K562 (cell line): ENCODE data around the gene TMEM154. TPM values are rescaled to one million over a fixed set of nuclear protein-coding genes. Genes with fewer than 3 reads are reported as not detected.

Experiments used
- ATAC-seq: fragments of 200-7000 bp; cut with Tn5 transposase; 3 replicates; pipeline ENCODE4 v1.9.1; 2020; ENCODE audit warnings: moderate library complexity
- BruUV-seq: library from RNA; stranded (reverse); fragments of 400-500 nt; replicated peaks from 2 replicates; lab custom pipeline; 2021; lab: Mats Ljungman, UMichigan
- CTCF ChIA-PET: fragments of 300-600 bp; formaldehyde crosslinking; extraction: SDS; loops from one replicate; lab custom pipeline; 2021; ENCODE audit warnings: low intra/inter-chr PET ratio; lab: Yijun Ruan, JAX
- POLR2A ChIA-PET: fragments of 300-600, 350-650 bp; sonication (Branson Sonifier 250); formaldehyde crosslinking; extraction: SDS; loops from one replicate; lab custom pipeline; 2021; ENCODE audit warnings: antibody characterized with exemption, inconsistent platforms; lab: Yijun Ruan, JAX
- DNase-seq, 4 experiments: peaks; one replicate each; pipeline versions ENCODE4 v3.0.0 to v3.0.0-alpha.2; 2011 to 2018; ENCODE audit warnings: low spot score in 3 of 4, mixed read lengths in 3 of 4; ENCODE audit errors: extremely low read depth in 1 of 4
- FAIRE-seq: peaks from 2 replicates; lab custom pipeline; 2011; peaks lifted over from hg19 to GRCh38; lab: Jason Lieb, UNC
- H2AFZ ChIP-seq: 2 replicates; pipeline ENCODE4 v1.6.0; 2011; ENCODE audit warnings: low read depth, low read length, control low read depth, inconsistent platforms
- H3K27ac ChIP-seq: fragments of 200-600 bp; 3 replicates; pipeline ENCODE4 v1.8.0; 2011; ENCODE audit warnings: low read depth, mild to moderate bottlenecking, control low read depth, inconsistent platforms, low read length, moderate library complexity, mixed read lengths; ENCODE audit errors: extremely low read depth
- H3K27me3 ChIP-seq, 2 experiments: fragments of 300-600 bp in 1 of 2; 2 replicates in 1 of 2; 3 replicates in 1 of 2; pipeline versions ENCODE4 v1.6.0 to v1.8.0; 2011; ENCODE audit warnings: inconsistent platforms in 2 of 2, low read length in 2 of 2, mild to moderate bottlenecking in 1 of 2, mixed read lengths in 1 of 2, moderate library complexity in 1 of 2; ENCODE audit not compliant: control insufficient read depth in 2 of 2, insufficient read depth in 2 of 2
- H3K36me3 ChIP-seq: fragments of 300-600 bp; 3 replicates; pipeline ENCODE4 v1.8.0; 2011; ENCODE audit warnings: mild to moderate bottlenecking, low read length, inconsistent platforms; ENCODE audit not compliant: control insufficient read depth, insufficient read depth
- H3K4me1 ChIP-seq, 2 experiments: fragments of 200-600 bp in 1 of 2; replicated peaks in 1 of 2; 2 replicates in 1 of 2; 3 replicates in 1 of 2; pipeline versions ENCODE4 v1.5.1 to v1.8.0; 2011; ENCODE audit warnings: inconsistent platforms in 2 of 2, low read length in 2 of 2, mild to moderate bottlenecking in 1 of 2, mixed read lengths in 1 of 2, moderate library complexity in 1 of 2; ENCODE audit not compliant: control insufficient read depth in 2 of 2, insufficient read depth in 2 of 2
- H3K4me2 ChIP-seq: 2 replicates; pipeline ENCODE4 v1.6.1; 2011; ENCODE audit warnings: low read length, control low read depth, inconsistent platforms, mixed read lengths; ENCODE audit not compliant: insufficient read depth
- H3K4me3 ChIP-seq: fragments of 200-600 bp; sonication (generic), shearing (Covaris generic); 2 replicates; pipeline ENCODE4 v1.5.1; 2016; ENCODE audit warnings: control low read depth, inconsistent platforms
- H3K79me2 ChIP-seq: fragments of 200-600 bp; 3 replicates; pipeline ENCODE4 v1.8.0; 2011; ENCODE audit warnings: low read length, inconsistent platforms; ENCODE audit not compliant: control insufficient read depth, insufficient read depth
- H3K9ac ChIP-seq, 2 experiments: 2 replicates each; pipeline versions ENCODE4 v1.6.0 to v1.6.1; 2011; ENCODE audit warnings: low read depth in 2 of 2, low read length in 2 of 2, control low read depth in 1 of 2, inconsistent platforms in 1 of 2, mild to moderate bottlenecking in 1 of 2, mixed read lengths in 1 of 2; ENCODE audit not compliant: insufficient read depth in 1 of 2
- H3K9me1 ChIP-seq: one replicate; pipeline ENCODE4 v1.6.0; 2011; ENCODE audit warnings: inconsistent platforms, mild to moderate bottlenecking, low read length, moderate library complexity; ENCODE audit not compliant: control insufficient read depth, insufficient read depth
- H3K9me3 ChIP-seq: replicated peaks from 2 replicates; pipeline ENCODE4 v1.5.1; 2011; ENCODE audit warnings: low read depth, low read length, inconsistent platforms; ENCODE audit not compliant: control insufficient read depth, insufficient read depth
- H4K20me1 ChIP-seq: replicated peaks from 2 replicates; pipeline ENCODE4 v1.6.1; 2011; ENCODE audit warnings: low read length, inconsistent platforms, mixed read lengths; ENCODE audit not compliant: control insufficient read depth, insufficient read depth
- ARNT ChIP-seq, 2 experiments: fragments of 450-650 bp; IDR thresholded peaks; 2 replicates each; pipeline ENCODE4 v1.6.1; 2016; ENCODE audit warnings: mild to moderate bottlenecking in 1 of 2
- CC2D1A ChIP-seq: fragments of 450-650 bp; IDR thresholded peaks from 2 replicates; pipeline ENCODE4 v1.6.1; 2017; ENCODE audit warnings: mild to moderate bottlenecking
- IFI16 ChIP-seq: fragments of 250-450 bp; sonication (Bioruptor Pico); IDR thresholded peaks from 2 replicates; pipeline ENCODE4 v2.1.2; 2022; ENCODE audit warnings: mild to moderate bottlenecking, inconsistent platforms
- RBM25 ChIP-seq: fragments of 200-400 bp; formaldehyde crosslinking; IDR thresholded peaks from 2 replicates; pipeline ENCODE4 v1.6.1; 2018; ENCODE audit warnings: low read length, low read depth, moderate library complexity; ENCODE audit not compliant: severe bottlenecking
- ZFP36 ChIP-seq: fragments of 150-350 bp; IDR thresholded peaks from 2 replicates; pipeline ENCODE4 v1.6.1; 2018; ENCODE audit warnings: low read length, low read depth; ENCODE audit not compliant: partially characterized antibody
- ZNF282 ChIP-seq: sonication (generic); formaldehyde crosslinking; IDR thresholded peaks from 2 replicates; pipeline ENCODE4 v1.8.1; 2023; ENCODE audit warnings: missing genetic modification reagents
- WGBS: fragments of 100-300 bp; shearing (Covaris generic); methylation state at CpG from one replicate; pipeline ENCODE4 v1.1.6; 2016; ENCODE audit warnings: low coverage, mixed read lengths; ENCODE audit not compliant: insufficient coverage; ENCODE audit errors: missing lambda C conversion rate; 5-methylcytosine and 5-hydroxymethylcytosine counted together
- in situ Hi-C: fragments of 300-500 bp; cut with MboI; formaldehyde crosslinking; loops from 4 replicates; pipeline ENCODE4 v1.15.0; 2018; ENCODE audit warnings: inconsistent platforms, mixed read lengths
- intact Hi-C: fragments of 100-400 bp; cut with micrococcal nuclease; formaldehyde crosslinking; loops from 2 replicates; pipeline ENCODE4 v1.14.2; 2022
- polyA plus RNA-seq, 8 experiments: library from polyadenylated mRNA; depleted of rRNA in 4 of 8; stranded (reverse) in 5 of 8; unstranded in 3 of 8; fragments of >200 nt; fragmentation: Nextera tagmentation in 2 of 8; fragmentation: Illumina TruSeq in 1 of 8; extraction: Ambion mirVana in 2 of 8; extraction: Trizol in 1 of 8; gene quantifications; 2 replicates each; pipeline versions ENCODE4 v1.2.1 to v1.2.3, GENCODE V29; 2011 to 2014; ENCODE audit warnings: inconsistent platforms in 1 of 8, missing spikeins in 1 of 8
- total RNA-seq, 7 experiments: library from RNA; depleted of rRNA in 6 of 7; stranded (reverse); fragments of >200 nt in 6 of 7; fragmentation: Illumina TruSeq in 2 of 7; extraction: Trizol in 2 of 7; gene quantifications; 2 replicates each; pipeline versions ENCODE4 v1.2.1 to v1.2.3, GENCODE V29; 2011 to 2021; ENCODE audit warnings: low replicate concordance in 1 of 7
- TF ChIP-seq, protein P1 (sequence below): fragments of 450-650 bp; IDR thresholded peaks from 2 replicates; pipeline ENCODE4 v1.6.1; 2016; ENCODE audit warnings: missing biosample characterization, missing genetic modification characterization
- TF ChIP-seq, protein P2 (sequence below): fragments of 250-450 bp; sonication (Bioruptor Pico); IDR thresholded peaks from 2 replicates; pipeline ENCODE4 v1.4.0; 2020; ENCODE audit warnings: mild to moderate bottlenecking, moderate library complexity
- TF ChIP-seq, protein P3 (sequence below): sonication (generic); formaldehyde crosslinking; IDR thresholded peaks from 2 replicates; pipeline ENCODE4 v1.8.0; 2022; ENCODE audit warnings: mild to moderate bottlenecking, missing genetic modification reagents

The TMEM154 gene
- total and polyA plus RNA-seq, 9 of the 15 experiments (the other 6 are each of a cell fraction or from before 2014, with no cell fraction given), result 0.13 to 1.8 (median 0.58) TPM

DNA sequence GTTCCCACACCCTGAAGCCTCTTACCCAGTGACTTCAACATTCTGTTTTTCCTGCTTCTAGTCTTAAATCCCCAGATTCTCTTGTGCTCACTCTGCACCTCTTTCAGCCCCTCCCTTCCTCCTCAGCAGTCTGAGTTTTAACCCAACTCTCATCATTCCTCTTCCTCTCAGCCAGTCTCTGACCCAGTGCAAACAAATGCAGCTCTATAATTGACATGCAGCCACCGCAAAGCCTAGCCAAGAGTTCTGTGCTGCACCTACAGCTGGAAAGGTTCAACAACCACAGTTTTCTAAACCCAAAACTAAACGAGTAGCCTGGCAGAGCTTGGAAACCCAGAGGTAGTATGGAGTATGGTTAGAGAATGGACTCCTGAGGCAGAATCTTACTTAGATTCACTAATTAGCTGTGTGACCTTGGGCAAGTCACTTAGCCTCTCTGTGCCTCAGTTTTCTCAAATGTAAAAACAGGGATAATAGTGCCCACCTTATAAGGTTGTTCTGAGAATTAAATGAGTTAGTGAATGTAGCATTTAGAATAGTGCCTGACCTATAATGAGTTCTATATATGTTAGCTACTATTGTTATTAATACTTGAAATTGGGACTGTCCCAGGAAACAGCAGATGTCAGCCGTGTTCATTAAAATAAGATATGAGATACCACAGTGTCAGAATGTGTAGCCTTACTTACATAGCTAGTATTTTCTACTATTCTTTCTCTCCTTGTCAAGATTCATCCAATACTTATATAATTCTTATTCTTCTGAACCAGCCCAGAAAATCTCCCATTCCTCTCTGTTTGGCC is 3.5 kb downstream of the TMEM154 start:
- H3K79me2 ChIP-seq, result no peaks in the 10 kb centered on the region
- ChIA-PET CTCF (no interaction called here), POLR2A (interaction anchor here (1.6 kb wide), 1 partner anchor 8 kb away, joined by 4 read pairs; no protein-coding TSS in a partner anchor)
- peaks cover 7 to 31% of the 10 kb centered on the region in 2 experiments for H3K27me3 ChIP-seq
- no peak for TF ChIP-seq ARNT (IDR thresholded peaks at IDR 0.05)
- peak; percentile 71 for TF ChIP-seq RBM25
- no peak for TF ChIP-seq CC2D1A
- peak; percentile 77 for TF ChIP-seq ZFP36
- no peak overlapping the region for H3K27ac ChIP-seq
- no peak overlapping the region for H3K4me3 ChIP-seq
- 6% methylated on average over 3 of the region's 3 CpGs for WGBS
- no peak overlapping the region for H3K9ac ChIP-seq
- intact Hi-C loops (no loop called here), in situ Hi-C loops (no loop called here)
- no peak; the same call in 2 of the 3 replicates for ATAC-seq
- no peaks in the 10 kb centered on the region for H4K20me1 ChIP-seq
- no peaks in the 10 kb centered on the region for H3K36me3 ChIP-seq
- H3K4me1 ChIP-seq, result peaks cover 0 to 4% of the 10 kb centered on the region in 2 experiments; a peak in 3 of 5 replicates
- no peak overlapping the region for H3K4me2 ChIP-seq
- H2AFZ ChIP-seq, result no peak overlapping the region
- no peaks in the 10 kb centered on the region for H3K9me3 ChIP-seq
- no TSS peak for BruUV-seq
- no peaks in the 10 kb centered on the region for H3K9me1 ChIP-seq
- no peak for DNase-seq
- FAIRE-seq, result no peak

DNA sequence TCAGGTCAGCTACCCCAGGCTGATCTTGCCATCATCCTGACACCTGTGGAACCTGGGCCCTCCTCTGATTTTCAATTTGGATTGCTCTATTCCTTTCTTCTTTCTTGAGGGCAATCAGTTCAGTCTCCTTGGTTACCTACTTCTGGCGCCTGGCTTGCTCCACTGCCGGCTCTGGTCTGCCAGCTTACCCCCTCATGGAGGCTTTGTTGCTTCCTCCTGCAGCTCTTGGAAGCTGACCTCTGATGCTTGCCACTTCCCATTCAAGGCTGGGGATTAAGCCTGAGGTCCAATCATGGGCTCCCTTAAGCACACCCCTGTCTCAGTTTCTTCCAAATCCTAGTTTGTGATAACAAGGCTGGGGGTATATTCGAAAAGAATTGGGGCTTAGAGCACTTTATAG is 5.4 kb downstream of the TMEM154 start:
- in situ Hi-C loops, result no loop called here
- 9% methylated on average over 3 of the region's 3 CpGs for WGBS
- CTCF ChIA-PET, result no interaction called here
- TF ChIP-seq, protein P1, sequence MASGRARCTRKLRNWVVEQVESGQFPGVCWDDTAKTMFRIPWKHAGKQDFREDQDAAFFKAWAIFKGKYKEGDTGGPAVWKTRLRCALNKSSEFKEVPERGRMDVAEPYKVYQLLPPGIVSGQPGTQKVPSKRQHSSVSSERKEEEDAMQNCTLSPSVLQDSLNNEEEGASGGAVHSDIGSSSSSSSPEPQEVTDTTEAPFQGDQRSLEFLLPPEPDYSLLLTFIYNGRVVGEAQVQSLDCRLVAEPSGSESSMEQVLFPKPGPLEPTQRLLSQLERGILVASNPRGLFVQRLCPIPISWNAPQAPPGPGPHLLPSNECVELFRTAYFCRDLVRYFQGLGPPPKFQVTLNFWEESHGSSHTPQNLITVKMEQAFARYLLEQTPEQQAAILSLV (tag), result no peak
- TF ChIP-seq, protein P2, sequence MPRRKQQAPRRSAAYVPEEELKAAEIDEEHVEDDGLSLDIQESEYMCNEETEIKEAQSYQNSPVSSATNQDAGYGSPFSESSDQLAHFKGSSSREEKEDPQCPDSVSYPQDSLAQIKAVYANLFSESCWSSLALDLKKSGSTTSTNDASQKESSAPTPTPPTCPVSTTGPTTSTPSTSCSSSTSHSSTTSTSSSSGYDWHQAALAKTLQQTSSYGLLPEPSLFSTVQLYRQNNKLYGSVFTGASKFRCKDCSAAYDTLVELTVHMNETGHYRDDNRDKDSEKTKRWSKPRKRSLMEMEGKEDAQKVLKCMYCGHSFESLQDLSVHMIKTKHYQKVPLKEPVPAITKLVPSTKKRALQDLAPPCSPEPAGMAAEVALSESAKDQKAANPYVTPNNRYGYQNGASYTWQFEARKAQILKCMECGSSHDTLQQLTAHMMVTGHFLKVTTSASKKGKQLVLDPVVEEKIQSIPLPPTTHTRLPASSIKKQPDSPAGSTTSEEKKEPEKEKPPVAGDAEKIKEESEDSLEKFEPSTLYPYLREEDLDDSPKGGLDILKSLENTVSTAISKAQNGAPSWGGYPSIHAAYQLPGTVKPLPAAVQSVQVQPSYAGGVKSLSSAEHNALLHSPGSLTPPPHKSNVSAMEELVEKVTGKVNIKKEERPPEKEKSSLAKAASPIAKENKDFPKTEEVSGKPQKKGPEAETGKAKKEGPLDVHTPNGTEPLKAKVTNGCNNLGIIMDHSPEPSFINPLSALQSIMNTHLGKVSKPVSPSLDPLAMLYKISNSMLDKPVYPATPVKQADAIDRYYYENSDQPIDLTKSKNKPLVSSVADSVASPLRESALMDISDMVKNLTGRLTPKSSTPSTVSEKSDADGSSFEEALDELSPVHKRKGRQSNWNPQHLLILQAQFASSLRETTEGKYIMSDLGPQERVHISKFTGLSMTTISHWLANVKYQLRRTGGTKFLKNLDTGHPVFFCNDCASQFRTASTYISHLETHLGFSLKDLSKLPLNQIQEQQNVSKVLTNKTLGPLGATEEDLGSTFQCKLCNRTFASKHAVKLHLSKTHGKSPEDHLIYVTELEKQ (CRISPR knock-in tag), result no peak
- TF ChIP-seq IFI16 (CRISPR knock-in tag), result no peak
- TF ChIP-seq, protein P3, sequence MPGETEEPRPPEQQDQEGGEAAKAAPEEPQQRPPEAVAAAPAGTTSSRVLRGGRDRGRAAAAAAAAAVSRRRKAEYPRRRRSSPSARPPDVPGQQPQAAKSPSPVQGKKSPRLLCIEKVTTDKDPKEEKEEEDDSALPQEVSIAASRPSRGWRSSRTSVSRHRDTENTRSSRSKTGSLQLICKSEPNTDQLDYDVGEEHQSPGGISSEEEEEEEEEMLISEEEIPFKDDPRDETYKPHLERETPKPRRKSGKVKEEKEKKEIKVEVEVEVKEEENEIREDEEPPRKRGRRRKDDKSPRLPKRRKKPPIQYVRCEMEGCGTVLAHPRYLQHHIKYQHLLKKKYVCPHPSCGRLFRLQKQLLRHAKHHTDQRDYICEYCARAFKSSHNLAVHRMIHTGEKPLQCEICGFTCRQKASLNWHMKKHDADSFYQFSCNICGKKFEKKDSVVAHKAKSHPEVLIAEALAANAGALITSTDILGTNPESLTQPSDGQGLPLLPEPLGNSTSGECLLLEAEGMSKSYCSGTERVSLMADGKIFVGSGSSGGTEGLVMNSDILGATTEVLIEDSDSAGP (CRISPR knock-in tag), result no peak
- no peak for TF ChIP-seq ZNF282 (CRISPR knock-in tag)

More for the DNA sequence above, 5.4 kb downstream of the TMEM154 start:
- no peaks in the 10 kb centered on the region for H3K9me1 ChIP-seq
- H3K9me3 ChIP-seq, result no peaks in the 10 kb centered on the region
- H3K27ac ChIP-seq, result no peak overlapping the region
- intact Hi-C loops, result no loop called here
- DNase-seq (no peak), ATAC-seq (no peak), FAIRE-seq (no peak)
- no peaks in the 10 kb centered on the region for H3K36me3 ChIP-seq
- H3K4me3 ChIP-seq, result no peak overlapping the region
- BruUV-seq, result no TSS peak
- POLR2A ChIA-PET, result interaction anchor here (0.5 kb wide), 1 partner anchor 7 kb away, joined by 3 read pairs; no protein-coding TSS in a partner anchor
- H3K4me2 ChIP-seq, result no peak overlapping the region
- no peak overlapping the region for H2AFZ ChIP-seq
- no peaks in the 10 kb centered on the region; a peak in 1 of 5 replicates for H3K4me1 ChIP-seq
- H3K79me2 ChIP-seq, result no peaks in the 10 kb centered on the region
- no peak overlapping the region for H3K9ac ChIP-seq
- no peaks in the 10 kb centered on the region for H4K20me1 ChIP-seq
- peaks cover 5 to 19% of the 10 kb centered on the region in 2 experiments; a peak in 4 of 5 replicates for H3K27me3 ChIP-seq
